ENCODE data around the gene LSAMP.

LSAMP gene

DNA sequence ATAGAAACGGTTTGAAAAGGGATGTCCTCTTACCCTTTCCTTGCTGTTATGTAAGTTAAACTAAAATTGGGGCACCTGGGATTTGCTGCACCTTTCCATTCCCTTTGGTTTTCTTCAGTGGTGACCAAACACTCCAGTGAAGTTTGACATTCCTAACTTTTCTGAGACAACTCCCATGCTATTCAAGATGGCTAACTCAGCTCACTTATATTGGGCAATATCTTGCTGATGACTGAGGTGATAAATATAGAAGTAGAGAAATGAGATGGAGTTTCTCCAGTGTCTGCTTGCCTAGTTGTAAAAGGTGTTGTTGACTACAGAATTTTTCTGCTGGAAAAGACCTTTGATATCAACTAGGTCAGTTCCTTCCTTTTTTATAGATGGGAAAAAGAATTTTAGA lies 530.2 kb downstream of the LSAMP start:
- H3K4me3 ChIP-seq (ENCODE audit: low read length), result no peak overlapping the region
- no peak overlapping the region for H2BK120ac ChIP-seq (ENCODE audit: low read depth, low read length)
- no peak overlapping the region for H4K8ac ChIP-seq (ENCODE audit: low read depth, low read length)
- no peak overlapping the region for H3K18ac ChIP-seq (ENCODE audit: low read length)
- no peak overlapping the region for H2BK5ac ChIP-seq (ENCODE audit: low read length)
- no peak for DNase-seq
- H3K79me1 ChIP-seq (ENCODE audit: low read length), result no peaks in the 10 kb centered on the region
- H2BK15ac ChIP-seq (replicated peaks; ENCODE audit: low read depth), result no peak overlapping the region
- no peaks in the 10 kb centered on the region for H3K27me3 ChIP-seq (ENCODE audit: insufficient read depth, low read length, poor library complexity)
- H3K9ac ChIP-seq (ENCODE audit: low read length), result no peak overlapping the region
- H3K4me1 ChIP-seq (ENCODE audit: control insufficient read depth, low read depth, low read length), result peaks cover 2% of the 10 kb centered on the region
- H2AK5ac ChIP-seq (ENCODE audit: low read length), result no peak overlapping the region
- H3K27ac ChIP-seq (ENCODE audit: low read depth, low read length), result no peak overlapping the region
- no peak overlapping the region for H4K5ac ChIP-seq (ENCODE audit: low read length)
- no peaks in the 10 kb centered on the region for H3K36me3 ChIP-seq (ENCODE audit: control insufficient read depth, insufficient read depth, low read length)
- no peak overlapping the region for H3K23ac ChIP-seq (ENCODE audit: low read length)
- no peak overlapping the region for H3K56ac ChIP-seq (ENCODE audit: low read length)
- no CpG with 5 or more reads among the region's 1 CpG for WGBS (ENCODE audit: extremely low coverage, insufficient coverage, low lambda C conversion rate)
- no peaks in the 10 kb centered on the region for H3K79me2 ChIP-seq (ENCODE audit: control insufficient read depth, insufficient read depth, low read length)
- no peak overlapping the region for H3K4me2 ChIP-seq (ENCODE audit: low read length)
- H3K4ac ChIP-seq (ENCODE audit: low read depth, low read length), result no peak overlapping the region

DNA sequence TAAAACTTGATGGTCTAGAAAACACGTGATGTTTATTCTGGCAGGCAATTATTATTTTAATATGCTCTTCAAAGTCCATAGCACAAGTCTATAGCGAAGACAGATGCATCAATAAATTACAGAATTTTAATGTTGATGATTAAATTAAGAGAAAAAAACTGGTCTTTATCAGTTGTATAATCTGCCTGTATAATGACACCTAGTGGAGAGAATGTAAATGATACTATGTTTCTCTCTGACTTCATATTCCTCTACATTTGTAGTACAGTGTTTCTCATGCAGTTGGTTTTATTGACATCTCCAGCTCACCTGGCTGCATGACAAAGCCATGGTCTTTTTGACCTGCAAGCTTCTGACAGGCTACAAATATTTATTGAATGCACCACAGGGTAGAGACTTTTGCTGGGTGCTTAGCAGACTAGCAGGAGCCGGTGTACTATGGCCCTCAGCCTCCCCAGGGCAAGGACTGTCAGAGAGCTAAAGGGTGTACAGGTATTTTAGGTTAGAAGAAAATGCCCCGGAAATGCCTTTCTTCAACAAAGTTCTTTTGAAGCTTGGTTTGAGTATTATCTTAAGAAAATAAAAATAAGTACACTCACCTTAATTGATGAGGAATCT lies 532.1 kb downstream of the LSAMP start:
- no peak overlapping the region for H4K5ac ChIP-seq (ENCODE audit: low read length)
- no peak overlapping the region for H3K4me3 ChIP-seq (ENCODE audit: low read length)
- H3K36me3 ChIP-seq (ENCODE audit: control insufficient read depth, insufficient read depth, low read length), result no peaks in the 10 kb centered on the region
- no peak overlapping the region for H2BK5ac ChIP-seq (ENCODE audit: low read length)
- H3K4ac ChIP-seq (ENCODE audit: low read depth, low read length), result no peak overlapping the region
- H2BK120ac ChIP-seq (ENCODE audit: low read depth, low read length), result no peak overlapping the region
- no peak overlapping the region for H4K8ac ChIP-seq (ENCODE audit: low read depth, low read length)
- no peaks in the 10 kb centered on the region for H3K27me3 ChIP-seq (ENCODE audit: insufficient read depth, low read length, poor library complexity)
- H3K4me2 ChIP-seq (ENCODE audit: low read length), result no peak overlapping the region
- H3K56ac ChIP-seq (ENCODE audit: low read length), result no peak overlapping the region
- H2AK5ac ChIP-seq (ENCODE audit: low read length), result no peak overlapping the region
- no peaks in the 10 kb centered on the region for H3K79me1 ChIP-seq (ENCODE audit: low read length)
- H3K27ac ChIP-seq (ENCODE audit: low read depth, low read length), result no peak overlapping the region
- H2BK15ac ChIP-seq (replicated peaks; ENCODE audit: low read depth), result no peak overlapping the region
- no peak overlapping the region for H3K18ac ChIP-seq (ENCODE audit: low read length)
- H3K23ac ChIP-seq (ENCODE audit: low read length), result no peak overlapping the region
- H3K4me1 ChIP-seq (ENCODE audit: control insufficient read depth, low read depth, low read length), result no peaks in the 10 kb centered on the region
- no peaks in the 10 kb centered on the region for H3K79me2 ChIP-seq (ENCODE audit: control insufficient read depth, insufficient read depth, low read length)
- H3K9ac ChIP-seq (ENCODE audit: low read length), result no peak overlapping the region
- DNase-seq, result peak; percentile 36
- no CpG with 5 or more reads among the region's 4 CpGs for WGBS (ENCODE audit: extremely low coverage, insufficient coverage, low lambda C conversion rate)

DNA sequence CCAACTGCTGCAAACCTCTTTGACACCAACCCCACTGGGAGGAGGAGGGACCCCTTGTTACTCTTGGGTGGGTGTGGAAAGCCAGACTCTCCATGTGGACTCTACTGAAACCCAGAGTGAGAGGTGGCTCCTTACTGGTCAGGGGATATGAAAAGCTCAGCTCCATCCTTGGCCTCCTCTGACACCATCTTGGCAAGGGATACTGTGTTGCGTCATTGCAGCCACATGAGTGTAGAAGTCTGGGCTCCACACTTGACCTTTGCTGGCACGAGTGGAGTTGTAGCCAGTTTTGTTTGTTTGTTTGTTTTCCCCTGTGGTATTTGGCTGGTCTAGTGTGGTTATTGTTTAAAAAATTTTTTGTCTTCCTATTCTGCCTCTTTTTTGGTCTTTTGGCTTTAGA lies 532.9 kb downstream of the LSAMP start:
- H3K9ac ChIP-seq (ENCODE audit: low read length), result no peak overlapping the region
- no peaks in the 10 kb centered on the region for H3K36me3 ChIP-seq (ENCODE audit: control insufficient read depth, insufficient read depth, low read length)
- no peak overlapping the region for H3K27ac ChIP-seq (ENCODE audit: low read depth, low read length)
- H3K4me1 ChIP-seq (ENCODE audit: control insufficient read depth, low read depth, low read length), result no peaks in the 10 kb centered on the region
- H2BK120ac ChIP-seq (ENCODE audit: low read depth, low read length), result no peak overlapping the region
- no peak overlapping the region for H2AK5ac ChIP-seq (ENCODE audit: low read length)
- H3K79me1 ChIP-seq (ENCODE audit: low read length), result no peaks in the 10 kb centered on the region
- H3K18ac ChIP-seq (ENCODE audit: low read length), result no peak overlapping the region
- H2BK5ac ChIP-seq (ENCODE audit: low read length), result no peak overlapping the region
- H4K8ac ChIP-seq (ENCODE audit: low read depth, low read length), result no peak overlapping the region
- H3K4ac ChIP-seq (ENCODE audit: low read depth, low read length), result no peak overlapping the region
- H4K5ac ChIP-seq (ENCODE audit: low read length), result no peak overlapping the region
- H3K79me2 ChIP-seq (ENCODE audit: control insufficient read depth, insufficient read depth, low read length), result no peaks in the 10 kb centered on the region
- H2BK15ac ChIP-seq (replicated peaks; ENCODE audit: low read depth), result no peak overlapping the region
- no peak overlapping the region for H3K4me3 ChIP-seq (ENCODE audit: low read length)
- H3K4me2 ChIP-seq (ENCODE audit: low read length), result no peak overlapping the region
- WGBS (ENCODE audit: extremely low coverage, insufficient coverage, low lambda C conversion rate), result no CpG with 5 or more reads among the region's 2 CpGs
- no peak overlapping the region for H3K23ac ChIP-seq (ENCODE audit: low read length)
- H3K27me3 ChIP-seq (ENCODE audit: insufficient read depth, low read length, poor library complexity), result no peaks in the 10 kb centered on the region
- H3K56ac ChIP-seq (ENCODE audit: low read length), result no peak overlapping the region
- no peak for DNase-seq

DNA sequence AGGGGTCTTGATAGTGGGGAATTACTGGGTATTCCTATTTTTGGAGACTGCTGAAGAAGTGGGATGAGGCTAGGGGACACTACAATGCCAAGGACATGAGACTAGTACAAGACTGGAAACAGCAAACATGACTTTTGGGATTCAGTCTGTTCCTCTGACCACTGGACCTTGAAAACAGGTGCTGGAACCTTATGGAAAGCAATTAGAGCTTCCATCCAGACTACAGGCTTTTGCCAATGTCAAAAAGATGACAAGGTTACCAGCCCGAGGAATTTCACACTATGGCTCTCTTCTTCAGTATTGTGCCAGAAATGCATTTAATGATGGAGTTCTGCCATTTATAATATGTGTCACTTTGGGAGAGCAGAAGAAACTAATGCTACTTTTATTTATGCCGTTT lies 539.4 kb downstream of the LSAMP start:
- no peak overlapping the region for H3K23ac ChIP-seq (ENCODE audit: low read length)
- no peak overlapping the region for H4K5ac ChIP-seq (ENCODE audit: low read length)
- no peaks in the 10 kb centered on the region for H3K79me1 ChIP-seq (ENCODE audit: low read length)
- no peak overlapping the region for H3K4ac ChIP-seq (ENCODE audit: low read depth, low read length)
- no peak overlapping the region for H2BK15ac ChIP-seq (replicated peaks; ENCODE audit: low read depth)
- no peak overlapping the region for H3K27ac ChIP-seq (ENCODE audit: low read depth, low read length)
- H3K4me2 ChIP-seq (ENCODE audit: low read length), result no peak overlapping the region
- H3K27me3 ChIP-seq (ENCODE audit: insufficient read depth, low read length, poor library complexity), result no peaks in the 10 kb centered on the region
- no peak overlapping the region for H3K9ac ChIP-seq (ENCODE audit: low read length)
- WGBS (ENCODE audit: extremely low coverage, insufficient coverage, low lambda C conversion rate), result no CpG with 5 or more reads among the region's 2 CpGs
- H4K8ac ChIP-seq (ENCODE audit: low read depth, low read length), result no peak overlapping the region
- H2AK5ac ChIP-seq (ENCODE audit: low read length), result no peak overlapping the region
- H2BK5ac ChIP-seq (ENCODE audit: low read length), result no peak overlapping the region
- no peak overlapping the region for H3K56ac ChIP-seq (ENCODE audit: low read length)
- no peak overlapping the region for H3K4me3 ChIP-seq (ENCODE audit: low read length)
- H3K36me3 ChIP-seq (ENCODE audit: control insufficient read depth, insufficient read depth, low read length), result no peaks in the 10 kb centered on the region
- no peak overlapping the region for H3K18ac ChIP-seq (ENCODE audit: low read length)
- no peaks in the 10 kb centered on the region for H3K4me1 ChIP-seq (ENCODE audit: control insufficient read depth, low read depth, low read length)
- H3K79me2 ChIP-seq (ENCODE audit: control insufficient read depth, insufficient read depth, low read length), result no peaks in the 10 kb centered on the region
- H2BK120ac ChIP-seq (ENCODE audit: low read depth, low read length), result no peak overlapping the region
- no peak for DNase-seq

DNA sequence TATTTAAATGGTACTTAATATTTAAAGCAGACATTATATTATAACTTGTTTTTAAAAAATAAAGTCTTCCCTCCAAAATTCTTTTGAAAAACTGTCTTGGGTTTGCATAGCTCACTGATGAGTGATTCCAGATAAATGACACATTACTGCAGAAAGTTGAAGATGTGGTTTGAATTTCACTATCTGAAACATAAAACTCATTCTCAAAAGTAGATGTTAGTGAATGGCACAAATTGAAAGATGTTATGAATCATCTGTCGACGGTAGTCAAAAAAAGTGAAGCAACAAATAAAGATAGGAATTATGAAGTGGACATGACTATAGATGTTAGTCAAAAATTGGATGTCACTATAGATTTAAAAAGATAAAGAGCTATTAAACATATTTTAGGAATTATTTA lies 541.4 kb downstream of the LSAMP start:
- H3K56ac ChIP-seq (ENCODE audit: low read length), result no peak overlapping the region
- no peak overlapping the region for H3K9ac ChIP-seq (ENCODE audit: low read length)
- no peaks in the 10 kb centered on the region for H3K36me3 ChIP-seq (ENCODE audit: control insufficient read depth, insufficient read depth, low read length)
- no peak for DNase-seq
- H3K4me3 ChIP-seq (ENCODE audit: low read length), result no peak overlapping the region
- H4K5ac ChIP-seq (ENCODE audit: low read length), result no peak overlapping the region
- WGBS (ENCODE audit: extremely low coverage, insufficient coverage, low lambda C conversion rate), result no CpG with 5 or more reads among the region's 2 CpGs
- no peak overlapping the region for H2BK120ac ChIP-seq (ENCODE audit: low read depth, low read length)
- no peak overlapping the region for H3K18ac ChIP-seq (ENCODE audit: low read length)
- no peak overlapping the region for H4K8ac ChIP-seq (ENCODE audit: low read depth, low read length)
- H3K27ac ChIP-seq (ENCODE audit: low read depth, low read length), result no peak overlapping the region
- no peaks in the 10 kb centered on the region for H3K79me2 ChIP-seq (ENCODE audit: control insufficient read depth, insufficient read depth, low read length)
- H3K4me2 ChIP-seq (ENCODE audit: low read length), result no peak overlapping the region
- no peak overlapping the region for H3K4ac ChIP-seq (ENCODE audit: low read depth, low read length)
- H3K27me3 ChIP-seq (ENCODE audit: insufficient read depth, low read length, poor library complexity), result no peaks in the 10 kb centered on the region
- no peak overlapping the region for H3K23ac ChIP-seq (ENCODE audit: low read length)
- no peak overlapping the region for H2BK15ac ChIP-seq (replicated peaks; ENCODE audit: low read depth)
- no peak overlapping the region for H2BK5ac ChIP-seq (ENCODE audit: low read length)
- no peak overlapping the region for H2AK5ac ChIP-seq (ENCODE audit: low read length)
- H3K4me1 ChIP-seq (ENCODE audit: control insufficient read depth, low read depth, low read length), result no peaks in the 10 kb centered on the region
- H3K79me1 ChIP-seq (ENCODE audit: low read length), result no peaks in the 10 kb centered on the region

DNA sequence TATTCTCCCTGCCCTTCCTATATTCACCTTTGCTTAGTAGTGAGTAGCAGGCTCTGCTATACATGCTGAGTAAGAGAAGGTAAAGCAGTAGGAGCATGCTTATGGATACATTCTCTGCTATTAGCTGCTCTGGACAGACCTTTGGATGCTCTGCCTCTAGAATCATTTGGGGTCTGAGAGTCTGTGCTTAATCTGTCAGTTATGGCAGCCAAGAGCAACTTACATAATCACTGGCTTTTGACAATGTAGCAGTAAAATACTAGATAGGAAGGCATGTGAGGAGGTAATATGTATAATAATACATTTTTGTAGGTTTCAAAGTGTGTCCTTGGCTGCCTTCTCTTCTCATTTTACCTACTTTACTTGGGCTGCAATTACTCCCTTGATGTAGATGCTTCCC lies 544.3 kb downstream of the LSAMP start:
- Histone ChIP-seq H3K79me1 (ENCODE audit: low read length) (no peaks in the 10 kb centered on the region), H4K8ac (ENCODE audit: low read depth, low read length) (no peak overlapping the region), H4K5ac (ENCODE audit: low read length) (no peak overlapping the region), H2BK5ac (ENCODE audit: low read length) (no peak overlapping the region), H3K4me1 (ENCODE audit: control insufficient read depth, low read depth, low read length) (no peaks in the 10 kb centered on the region), H3K9ac (ENCODE audit: low read length) (no peak overlapping the region), H3K27me3 (ENCODE audit: insufficient read depth, low read length, poor library complexity) (no peaks in the 10 kb centered on the region), H3K4me3 (ENCODE audit: low read length) (no peak overlapping the region), H3K56ac (ENCODE audit: low read length) (no peak overlapping the region), H3K18ac (ENCODE audit: low read length) (no peak overlapping the region), H3K27ac (ENCODE audit: low read depth, low read length) (no peak overlapping the region), H2AK5ac (ENCODE audit: low read length) (no peak overlapping the region), H3K36me3 (ENCODE audit: control insufficient read depth, insufficient read depth, low read length) (no peaks in the 10 kb centered on the region), H3K4me2 (ENCODE audit: low read length) (no peak overlapping the region), H2BK15ac (replicated peaks; ENCODE audit: low read depth) (no peak overlapping the region), H3K4ac (ENCODE audit: low read depth, low read length) (no peak overlapping the region), H3K23ac (ENCODE audit: low read length) (no peak overlapping the region), H3K79me2 (ENCODE audit: control insufficient read depth, insufficient read depth, low read length) (no peaks in the 10 kb centered on the region), H2BK120ac (ENCODE audit: low read depth, low read length) (no peak overlapping the region)
- no peak for DNase-seq

All from mesendoderm (in vitro differentiated cells).